HG03439 (cell line): ENCODE results near the gene IL1RAPL1.

Experiments
- ATAC-seq: cut with Tn5 transposase; IDR thresholded peaks from one replicate; pipeline ENCODE4 v1.9.1; 2021; ENCODE audit warnings: mild to moderate bottlenecking, moderate library complexity; ENCODE audit not compliant: unreplicated experiment

Gene IL1RAPL1

GRCh38 chrX:28960063-28960462 lies 372.8 kb downstream of the IL1RAPL1 start:
- no peak for ATAC-seq

GRCh38 chrX:28966331-28966730 lies 379.1 kb downstream of the IL1RAPL1 start:
- ATAC-seq = no peak

GRCh38 chrX:28969126-28969525 lies 381.9 kb downstream of the IL1RAPL1 start:
- no peak for ATAC-seq

GRCh38 chrX:28979877-28980276 lies 392.6 kb downstream of the IL1RAPL1 start:
- no peak for ATAC-seq

- no peak for ATAC-seq
Observed at GRCh38 chrX:28981952-28982351, 394.7 kb downstream of the IL1RAPL1 start.

- no peak for ATAC-seq
Observed at GRCh38 chrX:28988246-28988645, 401.0 kb downstream of the IL1RAPL1 start.

GRCh38 chrX:28997706-28998463 lies 410.6 kb downstream of the IL1RAPL1 start:
- ATAC-seq = no peak

GRCh38 chrX:28998609-28999135 lies 411.4 kb downstream of the IL1RAPL1 start:
- ATAC-seq = no peak

GRCh38 chrX:29012867-29013266 lies 425.6 kb downstream of the IL1RAPL1 start:
- no peak for ATAC-seq

GRCh38 chrX:29023207-29023606 lies 436.0 kb downstream of the IL1RAPL1 start:
- no peak for ATAC-seq

GRCh38 chrX:29024871-29025270 lies 437.6 kb downstream of the IL1RAPL1 start:
- no peak for ATAC-seq

GRCh38 chrX:29039501-29039900 lies 452.3 kb downstream of the IL1RAPL1 start:
- ATAC-seq = no peak

GRCh38 chrX:29040160-29040559 lies 452.9 kb downstream of the IL1RAPL1 start:
- ATAC-seq = no peak

GRCh38 chrX:29042341-29042740 lies 455.1 kb downstream of the IL1RAPL1 start:
- no peak for ATAC-seq

- ATAC-seq = no peak
Observed at GRCh38 chrX:29043746-29044145, 456.5 kb downstream of the IL1RAPL1 start.

GRCh38 chrX:29044423-29045184 lies 457.4 kb downstream of the IL1RAPL1 start:
- ATAC-seq = no peak

GRCh38 chrX:29065477-29065876 lies 478.2 kb downstream of the IL1RAPL1 start:
- no peak for ATAC-seq

GRCh38 chrX:29066516-29066915 lies 479.3 kb downstream of the IL1RAPL1 start:
- no peak for ATAC-seq

- no peak for ATAC-seq
Observed at GRCh38 chrX:29067351-29067750, 480.1 kb downstream of the IL1RAPL1 start.

- no peak for ATAC-seq
Observed at GRCh38 chrX:29071525-29072320, 484.5 kb downstream of the IL1RAPL1 start.

GRCh38 chrX:29082558-29082957 lies 495.3 kb downstream of the IL1RAPL1 start:
- no peak for ATAC-seq
